HG02970 (cell line): ENCODE data around the gene ECE1.
"Not testable (repeated sequence)": the region's sequence is repeated elsewhere in the genome, so short reads cannot be mapped to it uniquely, and the experiment has no call there.

Experiments used
- ATAC-seq: cut with Tn5 transposase; IDR thresholded peaks from one replicate; pipeline ENCODE4 v1.9.1; 2021; ENCODE audit warnings: mild to moderate bottlenecking, moderate library complexity, moderate number of reproducible peaks; ENCODE audit not compliant: unreplicated experiment, low FRiP score

ECE1 gene

DNA sequence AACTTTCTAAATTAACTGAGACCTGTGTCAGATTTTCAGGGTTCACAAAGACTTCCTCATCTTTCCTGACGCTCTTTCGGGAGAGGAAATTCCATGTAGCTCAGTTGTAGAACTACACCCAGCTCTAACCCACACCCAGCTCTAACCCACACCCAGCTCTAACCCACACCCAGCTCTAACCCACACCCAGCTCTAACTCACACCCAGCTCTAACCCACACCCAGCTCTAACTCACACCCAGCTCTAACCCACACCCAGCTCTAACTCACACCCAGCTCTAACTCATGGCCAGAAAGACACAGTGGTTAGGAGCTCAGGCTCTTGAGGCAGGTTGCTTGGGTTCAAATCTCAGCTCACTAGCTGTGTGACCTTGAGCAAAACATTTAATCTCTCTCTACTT, 99.5 kb downstream of the ECE1 start:
- ATAC-seq: not testable (repeated sequence)

DNA sequence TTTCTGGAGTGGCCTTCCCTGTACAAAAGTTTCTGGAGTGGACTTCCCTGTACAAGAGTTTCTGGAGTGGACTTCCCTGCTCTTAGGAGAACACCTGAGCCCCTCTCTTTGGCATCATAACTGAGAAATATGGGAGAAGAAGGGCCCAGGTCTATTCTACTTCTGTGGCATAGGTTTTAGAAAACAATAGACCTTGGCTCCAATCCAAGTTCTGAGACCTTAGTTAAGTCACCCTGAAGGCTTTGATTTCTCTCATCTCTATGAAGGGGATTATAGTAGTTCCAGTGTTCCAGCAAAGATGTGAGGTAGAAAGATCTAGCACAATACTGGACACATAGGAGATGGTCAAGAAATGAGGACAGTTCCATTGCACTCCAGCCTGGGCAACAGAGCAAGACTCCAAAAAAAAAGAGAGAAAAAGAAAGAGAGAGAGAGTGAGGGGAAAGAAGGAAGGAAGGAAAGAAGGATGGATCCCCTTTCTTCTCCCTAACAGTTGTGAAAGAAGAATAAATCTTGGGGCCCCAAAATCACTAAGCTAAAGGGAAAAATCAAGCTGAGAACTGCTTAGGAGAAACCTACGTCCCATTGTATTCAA, 100.3 kb downstream of the ECE1 start:
- ATAC-seq: no peak

DNA sequence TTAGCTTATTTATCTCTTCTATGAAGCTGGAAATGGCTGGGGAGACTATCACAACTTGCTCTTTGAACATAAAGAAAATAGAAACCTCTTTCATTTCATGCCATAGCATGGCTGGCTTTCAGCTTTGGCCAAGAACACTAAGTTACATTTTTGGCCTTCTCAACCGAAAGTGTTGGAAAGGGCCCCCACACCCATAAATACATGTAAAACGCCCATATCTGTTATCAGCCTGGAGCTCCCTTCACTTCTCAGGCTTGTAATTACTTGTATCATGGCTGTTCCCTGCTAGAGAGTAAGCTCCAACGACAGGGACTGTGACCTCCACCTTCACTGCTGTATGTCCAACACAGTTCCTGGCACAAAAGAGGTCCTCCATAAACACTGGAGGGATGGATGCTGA, 100.8 kb downstream of the ECE1 start:
- ATAC-seq: no peak

DNA sequence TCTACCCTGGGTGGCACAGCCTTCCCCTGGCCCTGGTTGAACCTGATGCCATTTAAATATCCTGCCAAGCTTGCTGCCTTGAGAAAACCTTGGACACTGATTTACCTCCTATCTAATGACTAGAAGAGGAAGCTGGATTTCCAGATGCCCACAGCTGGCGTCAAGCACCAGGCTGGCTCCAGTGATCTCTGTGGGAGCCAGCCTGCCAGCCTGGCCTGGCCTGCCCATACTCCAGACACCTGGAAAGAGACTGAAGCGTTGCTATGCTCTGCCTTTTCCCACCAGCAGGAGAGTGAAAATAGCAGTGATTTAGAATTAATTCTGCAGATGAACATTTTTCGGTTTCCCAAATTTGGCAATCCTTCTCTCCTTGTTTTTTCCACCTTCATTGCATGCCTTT, 102.0 kb downstream of the ECE1 start:
- ATAC-seq: no peak

DNA sequence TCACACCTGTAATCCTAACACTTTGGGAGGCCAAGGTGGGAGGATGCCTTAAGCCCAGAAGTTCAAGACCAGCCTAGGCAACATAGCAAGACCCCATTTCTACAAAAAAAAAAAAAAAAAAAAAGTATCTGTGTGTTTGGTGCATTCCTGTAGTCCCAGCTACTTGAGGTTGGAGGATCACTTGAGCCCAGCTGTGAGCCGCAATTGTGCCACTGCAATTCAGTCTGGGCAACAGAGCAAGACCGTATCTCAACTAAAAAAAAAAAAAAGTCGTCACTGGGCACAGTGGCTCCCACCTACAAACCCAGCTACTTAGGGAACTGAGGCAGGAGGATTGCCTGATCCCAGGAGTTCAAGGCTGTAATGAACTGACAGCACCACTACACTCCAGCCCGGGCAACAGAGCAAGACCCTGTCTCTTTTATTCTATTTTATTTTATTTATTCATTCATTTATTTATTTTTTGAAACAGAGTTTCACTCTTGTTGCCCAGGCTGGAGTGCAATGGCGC, 105.0 kb downstream of the ECE1 start:
- ATAC-seq: no peak

DNA sequence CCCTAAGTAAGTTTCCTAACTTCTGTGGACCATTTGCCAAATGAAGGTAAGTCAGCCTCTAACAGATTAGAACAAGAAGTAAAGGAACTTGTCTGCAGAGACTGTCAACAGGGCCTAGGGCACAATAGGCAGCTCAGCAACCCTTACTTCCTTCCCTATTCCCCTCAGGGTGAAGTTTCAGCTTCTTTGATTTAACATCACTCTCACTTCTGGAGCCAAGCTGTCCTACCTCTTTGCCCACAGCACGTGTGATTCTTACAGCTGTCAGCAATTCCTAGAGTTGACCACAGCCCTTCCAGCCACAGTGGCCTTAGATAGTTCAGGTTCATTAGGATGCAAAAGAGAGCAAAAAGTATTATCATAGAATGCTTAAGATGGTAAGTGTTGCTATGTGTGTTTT, 106.0 kb downstream of the ECE1 start:
- ATAC-seq: no peak

DNA sequence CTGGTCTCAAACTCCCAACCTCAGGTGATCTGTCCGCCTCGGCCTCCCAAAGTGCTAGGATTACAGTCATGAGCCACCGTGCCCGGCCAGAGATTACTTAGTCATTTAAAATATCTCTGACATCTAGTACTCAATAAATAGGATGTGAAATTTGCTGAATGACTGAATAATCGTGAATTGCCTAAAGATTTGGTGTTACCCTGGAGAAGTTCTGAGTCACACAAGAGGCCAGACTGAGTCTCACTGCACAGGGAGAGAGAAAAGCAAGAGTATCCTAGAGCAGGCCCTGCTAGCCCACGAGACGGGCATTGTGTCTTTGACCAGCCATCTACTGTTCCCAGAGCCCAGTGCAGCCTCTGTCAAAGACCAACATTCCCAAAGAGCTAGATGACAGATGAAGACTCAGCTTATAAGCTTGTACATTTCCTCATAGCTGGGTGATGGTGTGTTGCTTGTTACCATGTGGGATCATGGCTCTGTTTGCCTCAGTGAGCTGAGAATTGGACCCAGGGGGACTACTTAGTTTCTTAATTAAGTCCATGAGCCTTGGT, 108.0 kb downstream of the ECE1 start:
- ATAC-seq: no peak

DNA sequence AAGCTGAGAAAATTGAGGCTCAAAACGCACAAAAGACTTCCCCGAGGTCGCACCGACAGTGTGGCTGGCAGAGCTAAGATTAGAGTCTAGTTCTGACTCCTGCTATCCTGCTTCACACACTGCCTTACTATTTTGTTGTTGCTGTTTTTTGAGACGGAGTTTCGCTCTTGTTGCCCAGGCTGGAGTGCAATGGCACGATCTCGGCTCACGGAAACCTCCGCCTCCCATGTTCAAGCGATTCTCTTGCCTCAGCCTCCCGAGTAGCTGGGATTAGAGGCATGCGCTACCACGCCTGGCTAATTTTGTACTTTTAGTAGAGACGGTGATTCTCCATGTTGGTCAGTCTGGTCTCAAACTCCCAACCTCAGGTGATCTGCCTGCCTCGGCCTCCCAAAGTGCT, 112.0 kb downstream of the ECE1 start:
- not testable (repeated sequence) for ATAC-seq

DNA sequence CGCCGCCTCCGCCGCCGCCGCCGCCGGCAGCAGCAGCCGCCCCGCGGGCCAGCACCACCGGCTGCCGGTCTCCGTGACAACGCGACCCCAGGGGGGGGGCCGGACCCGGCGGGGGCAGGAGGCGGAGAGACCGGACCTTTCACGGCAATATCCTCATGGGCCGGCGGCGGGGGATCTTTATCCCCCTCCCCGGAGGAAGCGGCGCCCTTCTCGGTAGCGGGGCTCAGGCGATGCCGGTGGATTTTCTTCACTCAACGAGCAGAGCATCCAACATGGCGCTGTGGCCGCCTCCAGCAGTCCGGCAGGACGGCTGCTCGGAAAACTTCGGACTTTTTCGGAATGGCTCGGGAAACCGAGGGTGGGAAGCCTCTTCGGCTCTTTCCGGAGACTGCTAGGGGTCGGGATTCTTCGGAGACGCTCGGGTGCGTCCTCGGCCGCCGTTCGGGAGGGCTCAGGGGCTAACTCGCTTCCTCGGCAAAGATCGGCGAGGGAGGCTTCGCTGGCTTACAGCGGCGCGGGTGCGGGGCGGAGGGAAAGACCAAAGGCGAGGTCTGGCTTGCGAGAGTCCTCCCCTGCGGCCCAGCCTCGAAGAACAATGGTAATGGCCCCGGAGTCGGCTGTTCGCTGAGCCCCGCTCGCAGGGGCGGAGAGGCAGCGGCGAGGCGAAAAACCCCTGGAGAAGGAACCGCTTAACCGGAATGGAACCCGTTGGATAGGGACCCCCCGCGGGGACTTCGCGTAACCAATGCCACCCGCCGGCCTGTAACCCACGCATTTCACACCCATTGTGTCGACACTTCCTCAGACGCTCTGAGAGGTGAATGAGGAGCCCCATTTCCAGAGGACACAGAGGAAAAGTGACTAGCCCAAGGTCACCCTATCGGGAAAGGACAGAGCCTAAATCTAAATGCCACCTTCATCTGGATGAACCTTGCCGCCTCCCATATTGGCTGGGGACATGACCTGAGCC, 113.4 kb downstream of the ECE1 start, which contains the start of gene EIF4G3:
TSS of gene EIF4G3 (minus strand) at position 312 of the 970 bp plus-strand sequence. CDS start 174,155 bp downstream, outside the sequence.
- peak; percentile 83 for ATAC-seq

DNA sequence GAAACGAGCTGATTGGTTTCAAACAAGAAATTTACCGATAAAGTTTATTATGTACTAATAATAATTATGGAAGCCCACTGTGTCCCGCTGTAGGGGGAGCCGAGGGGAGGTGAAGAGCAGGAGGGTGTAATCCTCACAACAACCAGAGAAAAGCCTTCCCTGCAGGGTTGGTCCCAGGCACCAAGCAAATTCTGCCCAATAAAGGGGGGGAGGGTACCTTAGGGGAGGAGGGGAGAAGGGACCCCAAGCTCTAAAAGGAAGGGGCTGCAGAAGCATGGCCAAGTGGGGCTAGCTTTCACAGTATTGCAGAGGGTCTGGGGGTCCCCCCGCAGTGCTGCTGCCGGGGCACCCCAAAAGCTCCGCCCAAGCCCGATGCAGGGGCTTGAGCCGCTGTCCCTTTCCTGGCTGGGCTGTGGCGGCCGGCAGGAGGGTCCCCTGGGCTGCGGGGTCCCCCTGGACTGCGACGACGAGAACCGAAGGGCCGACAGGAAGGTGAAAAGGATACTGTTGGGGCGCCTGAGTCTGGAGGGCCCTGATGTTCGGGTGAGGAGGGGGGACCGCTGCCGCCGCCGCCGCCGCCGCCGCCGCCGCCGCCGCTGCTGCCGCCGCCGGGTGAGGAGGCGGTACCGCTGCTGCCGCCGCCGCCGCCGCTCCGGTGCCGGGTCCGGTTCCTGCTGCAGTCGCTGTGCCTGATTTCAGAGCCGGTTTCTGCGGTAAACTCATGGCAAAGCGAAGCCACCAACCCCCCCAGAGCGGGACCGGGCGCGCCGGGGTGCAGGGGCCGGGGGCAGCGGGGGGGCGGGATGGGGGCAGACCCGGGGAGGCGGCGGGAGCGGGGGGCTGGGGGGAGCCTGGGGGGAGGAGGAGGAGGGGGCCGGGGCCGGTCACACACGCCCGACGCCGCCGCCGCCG, 114.3 kb downstream of the ECE1 start:
- peak; percentile 16 for ATAC-seq

DNA sequence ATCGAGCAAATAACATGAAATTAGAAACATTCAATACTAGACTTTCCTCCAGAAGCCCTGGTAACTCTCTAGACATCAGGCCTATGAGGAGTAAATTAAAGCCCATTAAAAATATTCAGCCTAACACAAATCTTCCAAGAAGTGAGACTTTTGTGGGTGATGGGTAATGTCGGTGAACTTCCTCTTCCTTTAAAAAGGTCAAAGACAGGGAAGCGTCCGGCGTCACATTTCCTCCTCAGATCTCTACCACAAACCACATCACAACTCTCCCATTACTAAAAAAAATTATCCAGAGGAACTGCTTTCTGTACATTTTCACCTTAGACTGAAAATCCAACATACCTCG, 115.0 kb downstream of the ECE1 start:
- ATAC-seq: no peak

DNA sequence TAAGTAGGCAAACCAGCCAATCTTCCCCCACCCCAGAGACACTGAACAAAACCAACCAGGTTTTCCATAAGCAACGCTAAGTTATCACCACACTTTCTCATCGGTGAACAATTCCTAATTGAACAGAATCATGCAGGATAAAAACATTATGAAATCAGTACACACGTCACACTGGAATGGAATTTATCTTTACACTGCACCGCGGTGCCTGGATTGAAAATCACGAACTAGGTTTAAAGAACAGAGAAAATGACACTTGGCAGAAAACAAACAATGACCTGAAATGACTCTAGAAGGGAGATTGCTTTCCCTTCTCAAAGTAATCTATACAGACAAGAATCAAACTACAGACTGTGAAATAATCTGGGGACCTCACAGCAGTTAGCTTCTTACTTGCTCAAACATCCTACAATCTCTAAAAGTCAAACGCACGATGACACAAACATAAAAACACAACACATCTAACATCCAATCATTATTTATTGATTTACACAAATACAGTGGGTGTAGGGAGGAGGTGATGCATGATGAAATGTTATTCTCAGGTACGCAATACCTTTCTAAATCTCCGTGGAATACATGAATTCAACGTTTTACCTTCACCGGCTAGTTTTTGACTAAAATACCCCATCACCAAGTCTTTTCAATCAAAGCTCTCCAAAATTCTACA, 115.5 kb downstream of the ECE1 start:
- ATAC-seq: no peak

DNA sequence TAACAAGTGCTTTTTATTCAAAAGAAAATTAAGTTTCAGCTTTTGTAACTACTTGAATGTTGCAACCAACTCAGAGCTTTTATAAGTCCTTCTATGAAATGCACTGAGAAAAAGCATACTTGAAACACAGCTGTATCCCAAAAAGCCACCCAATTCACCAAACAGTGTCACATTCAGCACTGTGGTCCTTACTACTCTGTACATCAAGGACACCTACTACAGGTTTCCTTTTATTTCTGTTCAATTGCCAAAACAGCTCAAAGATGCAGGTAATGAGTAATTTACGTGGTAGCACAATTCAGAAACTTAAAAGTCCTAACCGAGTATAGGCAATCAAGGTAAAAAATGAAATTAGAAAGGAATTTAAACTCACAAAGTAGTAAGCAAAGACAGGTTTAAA, 116.0 kb downstream of the ECE1 start:
- ATAC-seq: no peak

DNA sequence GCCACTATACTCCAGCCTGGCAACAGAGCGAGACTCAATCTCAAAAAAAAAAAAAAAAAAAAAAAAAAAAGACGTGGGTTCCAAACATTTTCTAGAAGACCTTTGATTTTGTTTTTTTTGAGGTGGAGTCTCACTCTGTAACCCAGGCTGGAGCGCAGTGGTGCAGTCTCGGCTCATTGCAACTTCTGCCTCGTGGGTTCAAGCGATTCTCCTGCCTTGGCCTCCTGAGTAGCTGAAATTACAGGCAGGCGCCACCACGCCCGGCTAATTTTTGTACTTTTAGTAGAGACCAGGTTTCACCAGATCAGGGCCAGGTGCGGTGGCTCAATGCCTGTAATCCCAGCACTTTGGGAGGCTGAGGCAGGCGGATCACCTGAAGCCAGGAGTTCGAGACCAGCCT, 117.2 kb downstream of the ECE1 start:
- ATAC-seq: not testable (repeated sequence)

DNA sequence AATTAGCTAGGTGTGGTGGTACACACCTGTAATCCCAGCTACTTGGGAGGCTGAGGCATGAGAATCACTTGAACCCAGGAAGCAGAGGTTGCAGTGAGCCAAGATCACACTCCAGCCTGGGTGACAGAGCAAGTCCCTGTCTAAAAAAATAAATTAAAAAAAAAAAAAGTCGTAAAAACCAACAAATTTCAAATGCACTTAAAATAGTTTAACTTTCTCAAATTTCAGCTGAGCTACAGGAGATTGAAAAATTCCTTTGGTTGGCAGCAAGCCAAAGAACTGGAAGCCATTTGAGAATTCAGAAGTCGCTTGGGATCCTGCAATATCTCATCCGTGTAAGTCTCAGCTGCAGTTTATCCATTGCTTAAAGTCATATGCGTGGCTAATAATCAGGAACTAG, 119.4 kb downstream of the ECE1 start:
- ATAC-seq: not testable (repeated sequence)

DNA sequence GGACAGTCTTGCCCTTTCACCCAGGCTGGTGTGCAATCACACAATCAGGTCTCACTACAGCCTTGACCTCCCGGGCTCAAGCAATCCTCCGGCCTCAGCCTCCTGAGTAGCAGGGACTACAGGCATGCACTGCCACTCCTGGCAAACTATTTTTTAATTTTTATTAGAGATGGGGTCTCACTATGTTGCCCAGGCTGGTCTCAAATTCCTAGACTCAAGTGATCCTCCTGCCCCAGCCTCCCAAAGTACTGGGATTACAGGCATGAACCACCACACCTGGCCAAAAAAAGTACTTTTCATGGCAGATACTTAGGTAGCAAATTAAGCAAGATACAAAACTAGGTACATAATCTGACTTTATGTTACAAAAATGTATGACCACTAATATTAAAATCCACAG, 121.8 kb downstream of the ECE1 start:
- no peak for ATAC-seq
